ENCODE results near the gene DYNLT4. TPM values are rescaled to one million over a fixed set of nuclear protein-coding genes. Genes with fewer than 3 reads are reported as not detected.

The DYNLT4 gene
- total and polyA plus RNA-seq, 2 of the 8 experiments (the other 6 are each of a cell fraction or from before 2014, with no cell fraction given) = 0.29 TPM; not detected in 1

DNA sequence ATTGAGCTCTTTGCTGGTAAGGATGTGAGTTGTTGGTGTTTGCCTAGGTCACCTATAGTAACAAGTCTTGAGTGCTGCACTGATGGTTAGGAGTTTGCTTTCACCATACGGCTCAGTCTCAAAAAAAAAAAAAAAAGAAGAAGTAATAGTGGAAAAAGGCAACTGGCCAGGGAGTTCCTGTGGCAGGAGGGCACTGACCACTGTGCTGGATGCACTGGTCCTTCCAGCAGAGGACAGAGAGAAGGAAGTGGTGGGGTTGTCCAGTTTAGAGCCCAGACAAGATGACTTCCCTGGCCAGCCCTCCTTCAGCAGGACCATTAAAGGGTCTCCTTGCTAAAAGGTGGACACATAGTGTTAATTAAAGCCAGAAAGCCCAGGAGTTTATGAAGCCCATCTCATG is 47.8 kb upstream of the DYNLT4 start:
- POLR2A ChIA-PET (ENCODE audit: partially characterized antibody) = interaction anchor here (1.0 to 1.7 kb wide), 2 partner anchors 11 to 160 kb away, joined by 3 read pairs; no protein-coding TSS in a partner anchor
- Histone ChIP-seq H4K5ac (ENCODE audit: insufficient read length, low read depth, low read length) (no peak overlapping the region), H2AFZ (ENCODE audit: low read length) (no peak overlapping the region), H2BK12ac (ENCODE audit: low read depth, low read length) (no peak overlapping the region), H2BK120ac (replicated peaks; ENCODE audit: low read depth, low read length) (no peak overlapping the region), H2AK5ac (ENCODE audit: low read depth, low read length) (no peak overlapping the region), H4K91ac (replicated peaks; ENCODE audit: insufficient read length, low read length) (no peak overlapping the region), H3K14ac (ENCODE audit: insufficient read length) (no peak overlapping the region), H3K79me2 (ENCODE audit: control insufficient read depth in 1 of 2, insufficient read depth in 2 of 2, low read length in 2 of 2) (no peaks in the 10 kb centered on the region), H3K23ac (ENCODE audit: insufficient read length) (no peak overlapping the region), H3K9ac (replicated peaks in 1 of 4; ENCODE audit: extremely low read depth in 1 of 4, low read depth in 3 of 4, low read length in 3 of 4) (no peak overlapping the region), H3K4ac (replicated peaks; ENCODE audit: insufficient read length, low read depth, low read length) (no peak overlapping the region), H2BK20ac (ENCODE audit: low read length) (no peak overlapping the region), H3K27me3 (replicated peaks in 1 of 4; ENCODE audit: control insufficient read depth in 3 of 4, extremely low read depth in 1 of 4, insufficient read depth in 3 of 4, low read length in 3 of 4) (no peaks in the 10 kb centered on the region), H3K36me3 (ENCODE audit: control insufficient read depth in 2 of 4, insufficient read depth in 4 of 4, low read length in 3 of 4) (no peaks in the 10 kb centered on the region), H4K20me1 (replicated peaks in 1 of 2; ENCODE audit: control insufficient read depth in 1 of 2, insufficient read depth in 2 of 2, low read length in 2 of 2) (no peaks in the 10 kb centered on the region), H3K79me1 (ENCODE audit: low read depth, low read length) (no peaks in the 10 kb centered on the region), H3K27ac (ENCODE audit: low read depth, low read length) (no peak overlapping the region), H2BK5ac (ENCODE audit: low read depth, low read length) (no peak overlapping the region), H2BK15ac (ENCODE audit: low read length) (no peak overlapping the region), H3K4me3 (ENCODE audit: extremely low read depth in 1 of 4, insufficient read depth in 2 of 4, low read depth in 3 of 4, low read length in 4 of 4) (no peak overlapping the region), H3K23me2 (ENCODE audit: low read depth, low read length) (no peaks in the 10 kb centered on the region), H4K8ac (ENCODE audit: extremely low read depth, insufficient read depth, low read length) (no peak overlapping the region), H3K56ac (replicated peaks; ENCODE audit: insufficient read length, low read depth, low read length) (no peak overlapping the region), H3K4me1 (replicated peaks in 1 of 4; ENCODE audit: control insufficient read depth in 3 of 4, insufficient read depth in 4 of 4, low read length in 3 of 4) (no peaks in the 10 kb centered on the region), H3K18ac (ENCODE audit: extremely low read depth, low read length) (no peak overlapping the region), H3K4me2 (ENCODE audit: insufficient read depth in 1 of 2, low read depth in 2 of 2, low read length in 2 of 2) (no peak overlapping the region), H3K9me3 (ENCODE audit: insufficient read depth in 2 of 2, low read depth in 1 of 2, low read length in 1 of 2) (no peaks in the 10 kb centered on the region)
- WGBS, 2 experiments (ENCODE audit: extremely low coverage in 1 of 2, insufficient coverage in 1 of 2, insufficient read length in 1 of 2, insufficient replicate concordance in 2 of 2, low coverage in 1 of 2, low lambda C conversion rate in 2 of 2, missing lambda C conversion rate in 1 of 2) = no CpG with 5 or more reads among the region's 1 CpG
- DNase-seq (ENCODE audit: low read depth in 1 of 2, low spot score in 2 of 2) (no peak), FAIRE-seq (no peak)
- CTCF ChIA-PET (ENCODE audit: partially characterized antibody) = interaction anchor here (0.7 to 2.1 kb wide), 4 partner anchors 9 to 846 kb away, joined by 3 to 6 read pairs (median 4); no protein-coding TSS in a partner anchor
- TF ChIP-seq SRF (IDR thresholded peaks at IDR 0.05; ENCODE audit: low read depth, low read length) (no peak), FOSL1 (IDR thresholded peaks at IDR 0.05; ENCODE audit: insufficient read depth, low read depth, low read length) (no peak), RAD21 (IDR thresholded peaks at IDR 0.05 in 1 of 2, conservative IDR thresholded peaks at IDR 0.05 in 1 of 2; ENCODE audit: low read depth in 2 of 2, low read length in 2 of 2) (no peak), EP300 (IDR thresholded peaks at IDR 0.05; ENCODE audit: borderline replicate concordance in 1 of 2, low read depth in 2 of 2, low read length in 2 of 2) (no peak), POLR2AphosphoS5 (IDR thresholded peaks at IDR 0.05; ENCODE audit: low read depth, low read length) (no peak), GTF2F1 (IDR thresholded peaks at IDR 0.05; ENCODE audit: borderline replicate concordance, low read depth, low read length) (no peak), PHF8 (conservative IDR thresholded peaks at IDR 0.05; ENCODE audit: low read depth, low read length) (no peak), KDM4A (IDR thresholded peaks at IDR 0.05; ENCODE audit: low read depth, low read length, severe bottlenecking) (no peak), SP4 (IDR thresholded peaks at IDR 0.05; ENCODE audit: low read length) (no peak), POLR2A (IDR thresholded peaks at IDR 0.05; ENCODE audit: control extremely low read depth in 1 of 2, low read depth in 2 of 2, low read length in 2 of 2) (no peak), TBP (IDR thresholded peaks at IDR 0.05; ENCODE audit: low read depth, low read length) (no peak)
- TF ChIP-seq, protein P1, sequence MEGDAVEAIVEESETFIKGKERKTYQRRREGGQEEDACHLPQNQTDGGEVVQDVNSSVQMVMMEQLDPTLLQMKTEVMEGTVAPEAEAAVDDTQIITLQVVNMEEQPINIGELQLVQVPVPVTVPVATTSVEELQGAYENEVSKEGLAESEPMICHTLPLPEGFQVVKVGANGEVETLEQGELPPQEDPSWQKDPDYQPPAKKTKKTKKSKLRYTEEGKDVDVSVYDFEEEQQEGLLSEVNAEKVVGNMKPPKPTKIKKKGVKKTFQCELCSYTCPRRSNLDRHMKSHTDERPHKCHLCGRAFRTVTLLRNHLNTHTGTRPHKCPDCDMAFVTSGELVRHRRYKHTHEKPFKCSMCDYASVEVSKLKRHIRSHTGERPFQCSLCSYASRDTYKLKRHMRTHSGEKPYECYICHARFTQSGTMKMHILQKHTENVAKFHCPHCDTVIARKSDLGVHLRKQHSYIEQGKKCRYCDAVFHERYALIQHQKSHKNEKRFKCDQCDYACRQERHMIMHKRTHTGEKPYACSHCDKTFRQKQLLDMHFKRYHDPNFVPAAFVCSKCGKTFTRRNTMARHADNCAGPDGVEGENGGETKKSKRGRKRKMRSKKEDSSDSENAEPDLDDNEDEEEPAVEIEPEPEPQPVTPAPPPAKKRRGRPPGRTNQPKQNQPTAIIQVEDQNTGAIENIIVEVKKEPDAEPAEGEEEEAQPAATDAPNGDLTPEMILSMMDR (IDR thresholded peaks at IDR 0.05; ENCODE audit: control extremely low read depth in 1 of 3, insufficient read depth in 1 of 3, low read depth in 1 of 3, low read length in 3 of 3) = no peak
